ENCODE measurements around the gene ETV2.

Gene ETV2

GRCh38 chr19:35663981-35664380 is 22.4 kb downstream of the ETV2 start:
- DNase-seq (ENCODE audit: low read depth) = no peak
- no peak for TF ChIP-seq CTCF (conservative IDR thresholded peaks at IDR 0.05; ENCODE audit: low read depth, low read length)
- H3K4me3 ChIP-seq (ENCODE audit: low read length) = no peak overlapping the region

GRCh38 chr19:35665157-35665556 is 23.6 kb downstream of the ETV2 start:
- no peak for TF ChIP-seq CTCF (conservative IDR thresholded peaks at IDR 0.05; ENCODE audit: low read depth, low read length)
- H3K4me3 ChIP-seq (ENCODE audit: low read length) = no peak overlapping the region
- DNase-seq (ENCODE audit: low read depth) = no peak

GRCh38 chr19:35665604-35666003 is 24.1 kb downstream of the ETV2 start:
- H3K4me3 ChIP-seq (ENCODE audit: low read length) = no peak overlapping the region
- TF ChIP-seq CTCF (conservative IDR thresholded peaks at IDR 0.05; ENCODE audit: low read depth, low read length) = no peak
- no peak for DNase-seq (ENCODE audit: low read depth)

- TF ChIP-seq CTCF (conservative IDR thresholded peaks at IDR 0.05; ENCODE audit: low read depth, low read length) = no peak
- no peak for DNase-seq (ENCODE audit: low read depth)
- no peak within 1 kb of the TSS for H3K4me3 ChIP-seq (ENCODE audit: low read length)
Observed at GRCh38 chr19:35666251-35666913, 24.8 kb downstream of the ETV2 start, which contains the start of gene UPK1A. UPK1A (plus strand) TSS chr19:35666517; CDS start chr19:35666813, 296 bp downstream.

GRCh38 chr19:35669566-35669965 is 28.0 kb downstream of the ETV2 start:
- H3K4me3 ChIP-seq (ENCODE audit: low read length) = no peak overlapping the region
- no peak for DNase-seq (ENCODE audit: low read depth)
- TF ChIP-seq CTCF (conservative IDR thresholded peaks at IDR 0.05; ENCODE audit: low read depth, low read length) = no peak

GRCh38 chr19:35669974-35670373 is 28.4 kb downstream of the ETV2 start:
- H3K4me3 ChIP-seq (ENCODE audit: low read length) = no peak overlapping the region
- DNase-seq (ENCODE audit: low read depth) = no peak
- TF ChIP-seq CTCF (conservative IDR thresholded peaks at IDR 0.05; ENCODE audit: low read depth, low read length) = no peak

- no peak for TF ChIP-seq CTCF (conservative IDR thresholded peaks at IDR 0.05; ENCODE audit: low read depth, low read length)
Observed at GRCh38 chr19:35670686-35671085, 29.1 kb downstream of the ETV2 start.

More at GRCh38 chr19:35670686-35671085, 29.1 kb downstream of the ETV2 start:
- no peak overlapping the region for H3K4me3 ChIP-seq (ENCODE audit: low read length)
- no peak for DNase-seq (ENCODE audit: low read depth)

Data from retinal pigment epithelial cell (primary cell).